ENCODE data around the gene F2R. TPM values are rescaled to one million over a fixed set of nuclear protein-coding genes. Genes with fewer than 3 reads are reported as not detected.

The F2R gene
- total RNA-seq, 1 donor from 2014 or later: 25.1 TPM

GRCh38 chr5:76681287-76681686 lies 34.6 kb upstream of the F2R start:
- no peak for DNase-seq (ENCODE audit: low spot score, unreplicated experiment)
- Mint-ChIP-seq H3K27me3 (no peaks in the 10 kb centered on the region), H3K9me3 (ENCODE audit: low read depth) (peaks cover 3% of the 10 kb centered on the region), H3K27ac (no peak overlapping the region), H3K4me3 (ENCODE audit: low read depth) (no peak overlapping the region), H3K36me3 (ENCODE audit: insufficient read depth) (peaks cover 7% of the 10 kb centered on the region), H3K4me1 (ENCODE audit: low read depth) (peaks cover 3% of the 10 kb centered on the region)
- no peak for TF ChIP-seq CTCF (IDR thresholded peaks at IDR 0.05; ENCODE audit: unreplicated experiment)

GRCh38 chr5:76682387-76682786 lies 33.5 kb upstream of the F2R start:
- peaks cover 3% of the 10 kb centered on the region for H3K4me1 Mint-ChIP-seq (ENCODE audit: low read depth)
- DNase-seq (ENCODE audit: low spot score, unreplicated experiment): no peak
- H3K4me3 Mint-ChIP-seq (ENCODE audit: low read depth): no peak overlapping the region
- H3K27ac Mint-ChIP-seq: no peak overlapping the region
- H3K36me3 Mint-ChIP-seq (ENCODE audit: insufficient read depth): peaks cover 7% of the 10 kb centered on the region
- no peak for TF ChIP-seq CTCF (IDR thresholded peaks at IDR 0.05; ENCODE audit: unreplicated experiment)
- H3K9me3 Mint-ChIP-seq (ENCODE audit: low read depth): peaks cover 3% of the 10 kb centered on the region
- no peaks in the 10 kb centered on the region for H3K27me3 Mint-ChIP-seq

GRCh38 chr5:76683816-76684731 lies 31.9 kb upstream of the F2R start:
- H3K27ac Mint-ChIP-seq: no peak overlapping the region
- H3K36me3 Mint-ChIP-seq (ENCODE audit: insufficient read depth): peaks cover 10% of the 10 kb centered on the region
- H3K4me1 Mint-ChIP-seq (ENCODE audit: low read depth): peaks cover 3% of the 10 kb centered on the region
- H3K4me3 Mint-ChIP-seq (ENCODE audit: low read depth): no peak overlapping the region
- no peak for TF ChIP-seq CTCF (IDR thresholded peaks at IDR 0.05; ENCODE audit: unreplicated experiment)
- H3K27me3 Mint-ChIP-seq: no peaks in the 10 kb centered on the region
- peaks cover 3% of the 10 kb centered on the region for H3K9me3 Mint-ChIP-seq (ENCODE audit: low read depth)
- no peak for DNase-seq (ENCODE audit: low spot score, unreplicated experiment)

GRCh38 chr5:76684756-76685519 lies 31.0 kb upstream of the F2R start:
- H3K4me3 Mint-ChIP-seq (ENCODE audit: low read depth): no peak overlapping the region
- H3K27ac Mint-ChIP-seq: no peak overlapping the region
- H3K9me3 Mint-ChIP-seq (ENCODE audit: low read depth): peaks cover 3% of the 10 kb centered on the region

More at GRCh38 chr5:76684756-76685519, 31.0 kb upstream of the F2R start:
- Mint-ChIP-seq H3K4me1 (ENCODE audit: low read depth) (peaks cover 3% of the 10 kb centered on the region), H3K36me3 (ENCODE audit: insufficient read depth) (peaks cover 10% of the 10 kb centered on the region), H3K27me3 (no peaks in the 10 kb centered on the region)
- no peak for DNase-seq (ENCODE audit: low spot score, unreplicated experiment)
- no peak for TF ChIP-seq CTCF (IDR thresholded peaks at IDR 0.05; ENCODE audit: unreplicated experiment)

Measured in progenitor cell of endocrine pancreas (in vitro differentiated cells).